ENCODE measurements around the gene AIFM3. TPM values are rescaled to one million over a fixed set of nuclear protein-coding genes. Genes with fewer than 3 reads are reported as not detected.
A peak's percentile ranks its signal among the peaks of the same experiment; 100 is the strongest.

The AIFM3 gene
- total and polyA plus RNA-seq, 2 of the 13 experiments (the other 11 are each of a cell fraction or from before 2014, with no cell fraction given) = 9.0 to 15.3 TPM

GRCh38 chr22:20963201-20964052 lies 3.6 kb upstream of the AIFM3 start (continued):
- peak; percentile 29; the same call in 1 of the 2 replicates for TF ChIP-seq ZNF12 (CRISPR knock-in tag; IDR thresholded peaks at IDR 0.05)
- TF ChIP-seq ZNF207 (IDR thresholded peaks at IDR 0.05; ENCODE audit: borderline replicate concordance) = no peak
- peak; percentile 25 for TF ChIP-seq MED8 (CRISPR knock-in tag; IDR thresholded peaks at IDR 0.05; ENCODE audit: insufficient replicate concordance)
- 0 out of 2 replicates have a peak, but pooled peaks have one; percentile 20 for TF ChIP-seq ZNF772 (CRISPR knock-in tag; IDR thresholded peaks at IDR 0.05)
- TF ChIP-seq ZNF891 (CRISPR knock-in tag; IDR thresholded peaks at IDR 0.05) = no peak
- no peak for TF ChIP-seq SNAPC2 (CRISPR knock-in tag; IDR thresholded peaks at IDR 0.05)
- TF ChIP-seq NR1H2 (CRISPR knock-in tag; IDR thresholded peaks at IDR 0.05; ENCODE audit: borderline replicate concordance, low read depth) = no peak; the same call in 1 of the 2 replicates
- no peak for TF ChIP-seq CENPT (CRISPR knock-in tag; IDR thresholded peaks at IDR 0.05; ENCODE audit: low read depth)
- TF ChIP-seq ZNF205 (CRISPR knock-in tag; IDR thresholded peaks at IDR 0.05) = no peak
- no peak for TF ChIP-seq ZNF124 (CRISPR knock-in tag; IDR thresholded peaks at IDR 0.05)
- TF ChIP-seq HINFP (CRISPR knock-in tag; IDR thresholded peaks at IDR 0.05; ENCODE audit: low read depth) = 0 out of 2 replicates have a peak, but pooled peaks have one; percentile 45
- TF ChIP-seq GTF2F1 (IDR thresholded peaks at IDR 0.05; ENCODE audit: low read length) = no peak
- TF ChIP-seq, protein P1, sequence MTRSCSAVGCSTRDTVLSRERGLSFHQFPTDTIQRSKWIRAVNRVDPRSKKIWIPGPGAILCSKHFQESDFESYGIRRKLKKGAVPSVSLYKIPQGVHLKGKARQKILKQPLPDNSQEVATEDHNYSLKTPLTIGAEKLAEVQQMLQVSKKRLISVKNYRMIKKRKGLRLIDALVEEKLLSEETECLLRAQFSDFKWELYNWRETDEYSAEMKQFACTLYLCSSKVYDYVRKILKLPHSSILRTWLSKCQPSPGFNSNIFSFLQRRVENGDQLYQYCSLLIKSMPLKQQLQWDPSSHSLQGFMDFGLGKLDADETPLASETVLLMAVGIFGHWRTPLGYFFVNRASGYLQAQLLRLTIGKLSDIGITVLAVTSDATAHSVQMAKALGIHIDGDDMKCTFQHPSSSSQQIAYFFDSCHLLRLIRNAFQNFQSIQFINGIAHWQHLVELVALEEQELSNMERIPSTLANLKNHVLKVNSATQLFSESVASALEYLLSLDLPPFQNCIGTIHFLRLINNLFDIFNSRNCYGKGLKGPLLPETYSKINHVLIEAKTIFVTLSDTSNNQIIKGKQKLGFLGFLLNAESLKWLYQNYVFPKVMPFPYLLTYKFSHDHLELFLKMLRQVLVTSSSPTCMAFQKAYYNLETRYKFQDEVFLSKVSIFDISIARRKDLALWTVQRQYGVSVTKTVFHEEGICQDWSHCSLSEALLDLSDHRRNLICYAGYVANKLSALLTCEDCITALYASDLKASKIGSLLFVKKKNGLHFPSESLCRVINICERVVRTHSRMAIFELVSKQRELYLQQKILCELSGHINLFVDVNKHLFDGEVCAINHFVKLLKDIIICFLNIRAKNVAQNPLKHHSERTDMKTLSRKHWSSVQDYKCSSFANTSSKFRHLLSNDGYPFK (CRISPR knock-in tag; IDR thresholded peaks at IDR 0.05; ENCODE audit: borderline replicate concordance) = peak; percentile 65; the same call in 1 of the 2 replicates
- TF ChIP-seq TSC22D2 (CRISPR knock-in tag; IDR thresholded peaks at IDR 0.05; ENCODE audit: borderline replicate concordance) = no peak
- TF ChIP-seq, protein P2, sequence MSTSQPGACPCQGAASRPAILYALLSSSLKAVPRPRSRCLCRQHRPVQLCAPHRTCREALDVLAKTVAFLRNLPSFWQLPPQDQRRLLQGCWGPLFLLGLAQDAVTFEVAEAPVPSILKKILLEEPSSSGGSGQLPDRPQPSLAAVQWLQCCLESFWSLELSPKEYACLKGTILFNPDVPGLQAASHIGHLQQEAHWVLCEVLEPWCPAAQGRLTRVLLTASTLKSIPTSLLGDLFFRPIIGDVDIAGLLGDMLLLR (CRISPR knock-in tag; IDR thresholded peaks at IDR 0.05) = no peak
- TF ChIP-seq ZNF446 (CRISPR knock-in tag; IDR thresholded peaks at IDR 0.05) = no peak
- no peak for TF ChIP-seq ATM (IDR thresholded peaks at IDR 0.05; ENCODE audit: borderline replicate concordance)
- TF ChIP-seq TRIM24 (CRISPR knock-in tag; IDR thresholded peaks at IDR 0.05) = no peak
- TF ChIP-seq TOE1 (CRISPR knock-in tag; IDR thresholded peaks at IDR 0.05) = no peak
- no peak for TF ChIP-seq ZNF567 (CRISPR knock-in tag; IDR thresholded peaks at IDR 0.05; ENCODE audit: borderline replicate concordance)
- TF ChIP-seq ZNF629 (CRISPR knock-in tag; conservative IDR thresholded peaks at IDR 0.05) = peak; percentile 71
